Chondrocyte (in vitro differentiated cells): Measurements from ENCODE around the gene LTB4R2. TPM values are rescaled to one million over a fixed set of nuclear protein-coding genes. Genes with fewer than 3 reads are reported as not detected.

Experiments used
- DNase-seq: peaks from one replicate; pipeline ENCODE4 v3.0.0; 2021; ENCODE audit warnings: mixed read lengths, low spot score
- H3K27ac Mint-ChIP-seq: one replicate; pipeline ENCODE4 v1.8.0; 2021; ENCODE audit warnings: mild to moderate bottlenecking, moderate library complexity, mixed read lengths; ENCODE audit not compliant: unreplicated experiment
- H3K27me3 Mint-ChIP-seq: 2 replicates; pipeline ENCODE4 v1.8.0; 2021; ENCODE audit warnings: low read depth, mixed read lengths
- H3K36me3 Mint-ChIP-seq: 2 replicates; pipeline ENCODE4 v1.8.0; 2021; ENCODE audit warnings: low read depth, mixed read lengths
- H3K4me1 Mint-ChIP-seq: 2 replicates; pipeline ENCODE4 v1.8.0; 2021; ENCODE audit warnings: low read depth, mild to moderate bottlenecking, mixed read lengths
- H3K4me3 Mint-ChIP-seq: one replicate; pipeline ENCODE4 v1.8.0; 2021; ENCODE audit warnings: mild to moderate bottlenecking, moderate library complexity, mixed read lengths; ENCODE audit not compliant: unreplicated experiment
- H3K9me3 Mint-ChIP-seq: 2 replicates; pipeline ENCODE4 v1.8.0; 2021; ENCODE audit warnings: low read depth, mixed read lengths
- CTCF ChIP-seq: fragments of 200-600 bp; sonication (generic); IDR thresholded peaks from 2 replicates; pipeline ENCODE4 v1.5.0; 2021; ENCODE audit warnings: antibody characterized with exemption, mild to moderate bottlenecking, moderate library complexity
- total RNA-seq: library from RNA; stranded (reverse); gene quantifications from 3 replicates; pipeline ENCODE4 v1.2.1, GENCODE V29; 2021

Gene LTB4R2
- total RNA-seq, 1 donor from 2014 or later = 9.1 TPM

- Mint-ChIP-seq H3K4me3 (no peak overlapping the region), H3K4me1 (peaks cover 8% of the 10 kb centered on the region), H3K9me3 (no peaks in the 10 kb centered on the region), H3K27ac (no peak overlapping the region), H3K36me3 (no peaks in the 10 kb centered on the region), H3K27me3 (no peaks in the 10 kb centered on the region)
- DNase-seq = peak; percentile 51
- no peak for TF ChIP-seq CTCF
Observed at GRCh38 chr14:24282736-24283135, 27.2 kb upstream of the LTB4R2 start.

- Mint-ChIP-seq H3K4me3 (no peak overlapping the region), H3K27me3 (no peaks in the 10 kb centered on the region), H3K36me3 (no peaks in the 10 kb centered on the region), H3K4me1 (peaks cover 8% of the 10 kb centered on the region), H3K9me3 (no peaks in the 10 kb centered on the region), H3K27ac (no peak overlapping the region)
- TF ChIP-seq CTCF = no peak
- DNase-seq = peak; percentile 59
Observed at GRCh38 chr14:24283796-24284460, 26.0 kb upstream of the LTB4R2 start.

GRCh38 chr14:24284501-24285035 lies 25.4 kb upstream of the LTB4R2 start:
- Mint-ChIP-seq H3K27me3 (no peaks in the 10 kb centered on the region), H3K4me3 (no peak overlapping the region), H3K4me1 (peaks cover 8% of the 10 kb centered on the region), H3K9me3 (no peaks in the 10 kb centered on the region), H3K27ac (no peak overlapping the region), H3K36me3 (no peaks in the 10 kb centered on the region)
- no peak for TF ChIP-seq CTCF
- peak; percentile 73 for DNase-seq

GRCh38 chr14:24285351-24285750 lies 24.6 kb upstream of the LTB4R2 start:
- H3K4me1 Mint-ChIP-seq = peaks cover 8% of the 10 kb centered on the region
- H3K4me3 Mint-ChIP-seq = no peak overlapping the region
- no peak for TF ChIP-seq CTCF
- H3K27ac Mint-ChIP-seq = peak overlapping the region; percentile 49
- DNase-seq = peak; percentile 52
- no peaks in the 10 kb centered on the region for H3K9me3 Mint-ChIP-seq
- H3K27me3 Mint-ChIP-seq = no peaks in the 10 kb centered on the region
- peaks cover 1% of the 10 kb centered on the region for H3K36me3 Mint-ChIP-seq

GRCh38 chr14:24286996-24287395 lies 22.9 kb upstream of the LTB4R2 start:
- Mint-ChIP-seq H3K27ac (no peak overlapping the region), H3K9me3 (no peaks in the 10 kb centered on the region)

More at GRCh38 chr14:24286996-24287395, 22.9 kb upstream of the LTB4R2 start:
- H3K4me3 Mint-ChIP-seq = no peak overlapping the region
- H3K27me3 Mint-ChIP-seq = no peaks in the 10 kb centered on the region
- H3K36me3 Mint-ChIP-seq = peaks cover 10% of the 10 kb centered on the region
- peak; percentile 50 for DNase-seq
- TF ChIP-seq CTCF = no peak
- peaks cover 8% of the 10 kb centered on the region for H3K4me1 Mint-ChIP-seq
